NCI-H2196 treated with DMSO at 0.1 percent for 48 hours (cell line): ENCODE results near the gene DNM3.

Experiments
- DNase-seq: peaks from one replicate; lab custom pipeline; 2025; ENCODE audit not compliant: unreplicated experiment; lab: John Stamatoyannopoulos, UW

Gene DNM3

GRCh38 chr1:172220376-172220775 is 379.1 kb downstream of the DNM3 start:
- no peak for DNase-seq

GRCh38 chr1:172221436-172221835 is 380.1 kb downstream of the DNM3 start:
- no peak for DNase-seq

- DNase-seq = no peak
Measured at GRCh38 chr1:172224871-172225270, 383.6 kb downstream of the DNM3 start.

GRCh38 chr1:172229942-172230341 is 388.6 kb downstream of the DNM3 start:
- DNase-seq = no peak

- no peak for DNase-seq
Measured at GRCh38 chr1:172230526-172230925, 389.2 kb downstream of the DNM3 start.

- no peak for DNase-seq
Measured at GRCh38 chr1:172236958-172237357, 395.7 kb downstream of the DNM3 start.

- no peak for DNase-seq
Measured at GRCh38 chr1:172238158-172238557, 396.9 kb downstream of the DNM3 start.

GRCh38 chr1:172238965-172239364 is 397.7 kb downstream of the DNM3 start:
- DNase-seq = no peak

GRCh38 chr1:172239901-172240300 is 398.6 kb downstream of the DNM3 start:
- DNase-seq = no peak

GRCh38 chr1:172241540-172241939 is 400.2 kb downstream of the DNM3 start:
- no peak for DNase-seq

- no peak for DNase-seq
Measured at GRCh38 chr1:172244865-172245264, 403.6 kb downstream of the DNM3 start.

GRCh38 chr1:172245788-172246187 is 404.5 kb downstream of the DNM3 start:
- DNase-seq = no peak

- DNase-seq = no peak
Measured at GRCh38 chr1:172246521-172247390, 405.5 kb downstream of the DNM3 start.

GRCh38 chr1:172251486-172251885 is 410.2 kb downstream of the DNM3 start:
- DNase-seq = no peak

- DNase-seq = no peak
Measured at GRCh38 chr1:172252321-172252720, 411.0 kb downstream of the DNM3 start.

- DNase-seq = no peak
Measured at GRCh38 chr1:172252958-172253357, 411.7 kb downstream of the DNM3 start.

GRCh38 chr1:172254521-172255222 is 413.4 kb downstream of the DNM3 start:
- DNase-seq = no peak

- DNase-seq = no peak
Measured at GRCh38 chr1:172255223-172255560, 413.9 kb downstream of the DNM3 start.

GRCh38 chr1:172265905-172266304 is 424.6 kb downstream of the DNM3 start:
- DNase-seq = no peak

GRCh38 chr1:172266528-172267174 is 425.4 kb downstream of the DNM3 start:
- no peak for DNase-seq

GRCh38 chr1:172268237-172268636 is 426.9 kb downstream of the DNM3 start:
- DNase-seq = no peak

- no peak for DNase-seq
Measured at GRCh38 chr1:172269084-172269483, 427.8 kb downstream of the DNM3 start.
